ENCODE results near the gene CCR4.

GRCh38 chr3:33004205-33004604 is 52.8 kb downstream of the CCR4 start:
- TF ChIP-seq CTCF (IDR thresholded peaks at IDR 0.05) (no peak), POLR2A (IDR thresholded peaks at IDR 0.05) (no peak)

Data from prostate gland (tissue), 2 donors.